Adipocyte (in vitro differentiated cells): ENCODE results near the gene TADA1.

Experiments
- DNase-seq: peaks from one replicate; pipeline ENCODE4 v3.0.0-alpha.2; 2015; ENCODE audit warnings: low read depth
- H3K27me3 ChIP-seq: replicated peaks from 2 replicates; pipeline ENCODE4 v1.7.0; 2013; ENCODE audit warnings: mild to moderate bottlenecking, low read length, moderate library complexity; ENCODE audit not compliant: control insufficient read depth, insufficient read depth
- H3K36me3 ChIP-seq: 2 replicates; pipeline ENCODE4 v1.7.0; 2013; ENCODE audit warnings: low read length, mild to moderate bottlenecking, moderate library complexity; ENCODE audit not compliant: control insufficient read depth, insufficient read depth, severe bottlenecking
- H3K4me1 ChIP-seq: 2 replicates; pipeline ENCODE4 v1.7.0; 2013; ENCODE audit warnings: mild to moderate bottlenecking, low read length, moderate library complexity; ENCODE audit not compliant: control insufficient read depth, insufficient read depth
- H3K4me3 ChIP-seq: 2 replicates; pipeline ENCODE4 v1.7.0; 2013; ENCODE audit warnings: mild to moderate bottlenecking, low read length, moderate library complexity
- H3K9ac ChIP-seq: 2 replicates; pipeline ENCODE4 v1.7.0; 2013; ENCODE audit warnings: mild to moderate bottlenecking, low read length, moderate library complexity
- H3K9me3 ChIP-seq: 2 replicates; pipeline ENCODE4 v1.7.0; 2013; ENCODE audit warnings: mild to moderate bottlenecking, low read length, moderate library complexity; ENCODE audit not compliant: control insufficient read depth

The TADA1 gene

DNA sequence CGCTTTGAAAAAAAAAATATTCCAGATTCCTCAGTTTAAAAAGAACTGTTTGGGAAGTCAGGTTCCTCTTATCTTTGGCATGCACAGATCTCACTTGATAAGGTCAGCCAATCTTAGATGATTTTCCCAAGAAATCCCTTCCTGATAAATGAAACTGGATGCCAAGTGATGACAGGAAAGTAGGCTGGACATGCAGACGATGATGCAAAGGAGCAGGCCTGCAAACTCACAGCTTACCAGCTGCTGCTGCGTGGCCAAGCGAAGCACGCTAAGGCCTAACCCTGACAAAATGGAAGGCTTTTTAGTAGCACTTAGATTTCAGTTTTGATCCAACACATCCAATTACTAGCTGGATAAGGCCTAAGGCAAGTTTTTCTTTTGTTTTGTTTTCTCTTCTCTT lies 10.1 kb downstream of the TADA1 start:
- no peak for DNase-seq
- H3K9ac ChIP-seq: peak overlapping the region; percentile 7
- H3K9me3 ChIP-seq: no peaks in the 10 kb centered on the region
- no peaks in the 10 kb centered on the region for H3K27me3 ChIP-seq
- no peaks in the 10 kb centered on the region for H3K4me1 ChIP-seq
- peaks cover 43% of the 10 kb centered on the region for H3K36me3 ChIP-seq
- H3K4me3 ChIP-seq: no peak overlapping the region

DNA sequence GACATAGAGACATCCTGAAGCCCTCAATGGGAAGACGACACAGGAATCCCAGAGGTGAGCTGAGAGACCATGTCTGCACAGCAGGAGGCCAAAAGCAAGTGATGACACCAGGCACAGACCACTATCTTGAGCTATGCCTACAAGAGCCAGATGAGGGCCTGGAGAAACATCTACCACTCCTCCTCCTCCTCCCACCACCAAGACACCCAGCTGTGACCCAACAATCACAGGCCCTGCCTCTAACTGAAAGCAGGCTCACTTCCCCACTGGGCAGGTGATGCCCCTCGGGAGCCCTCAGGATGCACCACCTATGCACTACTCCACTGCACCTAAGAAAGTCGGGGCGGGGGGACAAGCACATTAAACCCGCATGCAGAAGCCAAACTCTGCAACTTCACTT lies 16.5 kb downstream of the TADA1 start:
- Histone ChIP-seq H3K9ac (no peak overlapping the region), H3K4me3 (no peak overlapping the region), H3K4me1 (no peaks in the 10 kb centered on the region), H3K9me3 (no peaks in the 10 kb centered on the region), H3K27me3 (no peaks in the 10 kb centered on the region), H3K36me3 (peaks cover 68% of the 10 kb centered on the region)
- DNase-seq: no peak

DNA sequence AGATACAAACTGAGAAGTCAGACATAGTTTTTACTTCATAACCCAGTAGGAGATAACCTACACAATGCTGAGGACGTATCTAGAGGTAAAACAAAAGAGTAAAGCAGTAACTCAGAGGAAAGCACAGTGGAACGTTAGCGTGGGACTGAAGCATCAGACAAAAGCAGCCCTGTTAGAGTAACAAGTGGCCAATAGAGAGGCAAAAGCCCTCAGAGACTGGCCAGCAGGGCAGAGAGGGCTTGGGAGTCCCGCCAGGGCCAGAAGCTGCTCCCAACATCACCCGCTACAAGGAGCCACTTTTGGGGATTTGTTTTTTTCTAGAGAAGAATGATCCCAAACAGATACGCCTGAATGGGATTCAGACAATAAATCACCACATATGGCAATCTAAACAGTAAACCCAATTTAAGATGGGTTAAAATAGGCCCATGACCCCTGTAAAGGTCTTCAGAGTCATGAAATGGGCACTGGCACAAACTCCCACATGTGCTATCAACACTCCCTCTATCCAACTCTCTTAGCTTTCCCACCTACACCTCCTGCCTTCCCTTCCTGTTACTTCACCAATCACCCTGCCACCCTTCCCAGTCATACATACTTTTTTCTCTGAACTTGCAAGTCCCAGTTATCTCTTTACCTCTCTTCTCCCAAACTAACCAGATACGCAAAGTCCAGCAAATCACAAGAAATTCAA lies 17.2 kb downstream of the TADA1 start:
- H3K9me3 ChIP-seq: no peaks in the 10 kb centered on the region
- H3K9ac ChIP-seq: no peak overlapping the region
- no peaks in the 10 kb centered on the region for H3K4me1 ChIP-seq
- H3K36me3 ChIP-seq: peaks cover 70% of the 10 kb centered on the region
- DNase-seq: no peak
- no peaks in the 10 kb centered on the region for H3K27me3 ChIP-seq
- H3K4me3 ChIP-seq: no peak overlapping the region

DNA sequence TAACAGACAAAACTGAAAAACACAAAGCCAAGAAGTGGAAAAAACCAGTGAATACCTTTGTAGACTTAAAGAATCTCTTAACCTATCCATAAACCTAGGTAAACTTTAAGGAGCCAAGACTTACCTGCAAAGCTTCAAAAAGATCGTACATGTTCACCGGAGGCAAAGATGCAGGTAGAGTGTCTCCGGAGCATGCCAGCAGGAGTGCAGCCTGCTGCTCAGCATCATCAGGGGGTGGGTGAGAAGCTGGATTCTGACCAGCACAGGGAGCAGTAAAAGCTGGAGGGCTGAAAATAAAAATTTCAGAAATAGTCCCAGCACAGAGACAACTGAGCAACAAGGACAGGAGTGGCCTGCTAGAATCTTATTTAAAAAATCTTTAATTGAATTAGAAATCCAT lies 18.1 kb downstream of the TADA1 start:
- H3K36me3 ChIP-seq: peaks cover 70% of the 10 kb centered on the region
- H3K27me3 ChIP-seq: no peaks in the 10 kb centered on the region
- H3K9ac ChIP-seq: no peak overlapping the region
- H3K9me3 ChIP-seq: no peaks in the 10 kb centered on the region
- no peaks in the 10 kb centered on the region for H3K4me1 ChIP-seq
- no peak for DNase-seq
- no peak overlapping the region for H3K4me3 ChIP-seq

DNA sequence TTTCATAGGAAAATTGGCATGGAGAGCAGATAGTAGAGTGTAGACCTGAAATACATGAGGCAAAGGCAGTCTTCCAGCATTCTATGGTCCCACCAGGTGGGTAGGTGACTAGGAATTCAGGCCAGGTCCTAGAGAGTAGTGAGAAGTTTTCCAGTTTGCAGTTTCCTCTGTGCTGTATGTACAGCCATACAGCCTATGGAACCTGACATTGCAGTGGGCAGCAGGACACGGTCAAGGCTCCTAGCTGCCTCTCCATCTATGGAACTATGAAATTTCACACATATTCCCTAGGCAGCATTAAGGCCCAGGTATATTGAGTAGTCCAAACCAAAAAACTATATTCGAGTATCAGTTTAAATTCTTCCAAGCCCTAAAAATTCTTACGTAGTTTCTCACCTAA lies 20.5 kb downstream of the TADA1 start:
- DNase-seq: no peak
- Histone ChIP-seq H3K9me3 (no peaks in the 10 kb centered on the region), H3K27me3 (no peaks in the 10 kb centered on the region), H3K4me3 (no peak overlapping the region), H3K4me1 (no peaks in the 10 kb centered on the region), H3K36me3 (peaks cover 79% of the 10 kb centered on the region), H3K9ac (no peak overlapping the region)

DNA sequence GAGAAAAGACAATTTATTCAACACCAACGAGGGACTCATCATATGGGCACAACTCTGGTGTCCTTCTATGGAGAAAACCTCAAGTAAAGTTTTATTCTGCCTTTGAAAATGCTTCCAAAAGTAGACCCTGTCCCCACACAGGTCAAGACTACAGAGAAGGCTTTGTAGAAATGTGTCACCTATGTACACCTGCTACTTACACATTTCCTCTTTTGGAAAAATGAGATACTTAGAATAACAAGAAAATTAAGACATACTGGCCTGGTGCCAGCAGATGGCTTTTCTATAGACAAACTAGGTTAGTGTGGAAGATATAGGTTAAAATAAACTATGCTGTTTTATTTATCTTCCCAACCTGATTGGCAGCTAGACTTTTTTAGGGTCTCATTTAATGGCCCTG lies 23.1 kb downstream of the TADA1 start:
- H3K27me3 ChIP-seq: no peaks in the 10 kb centered on the region
- H3K36me3 ChIP-seq: peaks cover 94% of the 10 kb centered on the region
- H3K4me1 ChIP-seq: no peaks in the 10 kb centered on the region
- no peak overlapping the region for H3K4me3 ChIP-seq
- DNase-seq: no peak
- H3K9me3 ChIP-seq: no peaks in the 10 kb centered on the region
- no peak overlapping the region for H3K9ac ChIP-seq

DNA sequence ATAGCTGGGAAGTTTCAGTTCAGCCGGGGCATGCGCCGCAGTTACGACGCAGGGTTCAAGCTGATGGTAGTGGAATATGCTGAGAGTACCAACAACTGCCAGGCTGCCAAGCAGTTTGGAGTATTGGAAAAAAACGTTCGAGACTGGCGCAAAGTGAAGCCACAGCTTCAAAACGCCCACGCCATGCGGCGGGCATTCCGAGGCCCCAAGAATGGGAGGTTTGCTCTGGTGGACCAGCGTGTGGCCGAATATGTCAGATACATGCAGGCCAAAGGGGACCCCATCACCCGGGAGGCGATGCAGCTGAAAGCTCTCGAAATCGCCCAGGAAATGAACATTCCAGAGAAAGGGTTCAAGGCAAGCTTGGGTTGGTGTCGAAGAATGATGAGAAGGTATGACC lies 26.9 kb downstream of the TADA1 start:
- peaks cover 9% of the 10 kb centered on the region for H3K4me1 ChIP-seq
- peaks cover 89% of the 10 kb centered on the region for H3K36me3 ChIP-seq
- H3K9me3 ChIP-seq: no peaks in the 10 kb centered on the region
- no peak overlapping the region for H3K9ac ChIP-seq
- no peak overlapping the region for H3K4me3 ChIP-seq
- no peaks in the 10 kb centered on the region for H3K27me3 ChIP-seq
- DNase-seq: no peak

DNA sequence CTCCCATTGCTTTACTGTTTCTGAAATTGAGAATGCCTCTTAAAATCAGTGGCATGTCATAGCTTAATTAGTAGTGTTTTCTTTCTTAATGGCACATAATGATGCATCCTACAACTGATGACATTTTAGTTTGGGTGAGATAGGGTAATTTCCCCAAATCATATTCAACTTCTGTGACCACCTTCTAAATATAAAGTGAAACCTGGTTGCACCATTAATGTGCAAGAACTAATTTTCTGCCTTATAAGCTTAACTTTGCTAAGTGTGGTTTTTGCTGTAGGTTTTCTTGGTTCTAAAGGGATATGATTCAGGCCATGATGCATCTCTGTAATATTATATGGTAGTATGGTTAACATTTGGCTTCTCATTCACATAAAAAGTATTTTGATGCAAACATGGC lies 27.9 kb downstream of the TADA1 start:
- peaks cover 19% of the 10 kb centered on the region for H3K4me1 ChIP-seq
- H3K9me3 ChIP-seq: no peaks in the 10 kb centered on the region
- no peaks in the 10 kb centered on the region for H3K27me3 ChIP-seq
- H3K36me3 ChIP-seq: peaks cover 88% of the 10 kb centered on the region
- H3K9ac ChIP-seq: no peak overlapping the region
- H3K4me3 ChIP-seq: no peak overlapping the region
- DNase-seq: no peak

DNA sequence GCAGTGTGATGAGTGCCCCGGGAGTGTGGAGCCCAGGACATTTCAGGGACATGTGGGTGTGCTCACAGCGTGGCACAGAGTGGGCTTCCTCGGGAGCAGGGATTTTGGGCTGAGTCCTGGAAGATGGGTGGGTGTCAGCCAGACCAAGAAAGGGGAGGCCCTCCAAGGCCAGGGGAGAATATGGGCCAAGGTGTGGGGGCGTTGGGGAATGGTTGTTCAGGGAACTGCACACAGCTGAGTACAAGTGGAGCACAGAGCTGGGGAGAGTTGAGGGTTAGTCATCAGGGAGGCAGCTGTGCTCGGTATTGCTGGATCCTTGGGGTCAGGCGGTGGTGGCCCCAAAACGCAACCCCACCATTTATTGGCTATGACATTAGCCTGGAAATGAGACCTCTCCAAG lies 31.3 kb downstream of the TADA1 start:
- DNase-seq: no peak
- H3K4me3 ChIP-seq: no peak overlapping the region
- no peaks in the 10 kb centered on the region for H3K27me3 ChIP-seq
- peaks cover 72% of the 10 kb centered on the region for H3K36me3 ChIP-seq
- no peaks in the 10 kb centered on the region for H3K9me3 ChIP-seq
- peaks cover 48% of the 10 kb centered on the region for H3K4me1 ChIP-seq
- no peak overlapping the region for H3K9ac ChIP-seq

DNA sequence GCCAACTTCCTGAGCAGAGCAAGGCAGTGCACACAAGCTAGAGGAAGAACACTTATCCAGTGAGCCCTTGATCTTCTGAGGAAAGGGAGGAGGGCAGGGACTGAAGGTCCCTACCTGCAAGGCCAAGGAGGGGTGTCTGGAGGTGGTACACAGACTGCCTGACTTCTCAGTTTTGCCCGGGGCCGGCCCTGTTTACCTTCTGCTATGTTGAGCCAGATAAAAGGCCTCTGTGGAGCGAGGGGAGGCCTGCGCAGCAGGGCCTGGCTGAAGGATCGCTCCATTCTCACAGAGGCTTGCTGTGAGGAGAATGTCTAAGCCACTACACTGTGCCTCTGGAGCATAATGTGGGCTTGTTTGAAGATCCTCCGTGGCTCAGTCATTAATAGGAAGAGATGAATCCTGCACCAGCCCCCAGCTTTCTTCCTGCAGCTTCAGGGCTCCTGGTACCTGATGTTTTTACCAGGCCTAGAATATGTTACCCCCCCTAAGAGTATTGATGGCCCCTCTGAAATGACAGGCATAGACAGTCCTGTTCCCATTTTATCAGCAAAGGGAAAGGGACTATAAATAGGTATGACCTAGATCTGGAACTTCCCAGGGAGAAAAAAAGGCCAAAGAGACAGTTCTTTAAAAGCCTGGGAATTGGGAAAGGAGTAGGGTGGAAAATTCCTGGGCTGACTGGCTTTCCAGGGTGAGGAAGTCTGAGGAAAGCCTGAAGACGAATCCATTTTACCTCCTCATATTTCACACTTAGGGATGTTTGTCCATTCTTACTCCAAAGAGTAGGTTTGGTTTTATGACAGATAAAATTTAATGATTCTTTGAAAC lies 32.1 kb downstream of the TADA1 start:
- H3K4me3 ChIP-seq: peak overlapping the region; percentile 2
- peaks cover 64% of the 10 kb centered on the region for H3K36me3 ChIP-seq
- H3K9me3 ChIP-seq: no peaks in the 10 kb centered on the region
- H3K4me1 ChIP-seq: peaks cover 49% of the 10 kb centered on the region
- peak overlapping the region; percentile 30 for H3K9ac ChIP-seq
- H3K27me3 ChIP-seq: no peaks in the 10 kb centered on the region
- DNase-seq: no peak

DNA sequence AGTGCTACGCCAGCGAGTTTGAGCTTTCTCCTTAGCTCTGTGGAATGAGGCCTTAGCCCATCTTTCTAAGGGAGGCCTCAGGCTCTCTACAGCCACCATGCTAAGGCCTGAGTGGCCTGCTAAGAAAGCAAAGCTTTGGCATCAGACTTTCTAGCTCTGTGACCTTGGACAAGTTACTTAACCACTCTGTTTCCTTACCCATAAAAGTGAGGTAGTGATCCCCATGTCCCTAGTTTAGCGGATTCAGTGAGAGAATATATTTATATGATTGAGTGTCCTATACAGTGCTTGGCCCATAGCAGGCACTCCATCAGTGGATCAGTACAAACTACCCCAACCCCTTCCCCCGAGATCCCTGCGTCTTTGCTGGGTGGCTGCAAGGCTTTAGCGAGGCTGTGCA lies 32.7 kb downstream of the TADA1 start:
- Histone ChIP-seq H3K36me3 (peaks cover 57% of the 10 kb centered on the region), H3K4me1 (peaks cover 55% of the 10 kb centered on the region), H3K27me3 (no peaks in the 10 kb centered on the region), H3K9me3 (no peaks in the 10 kb centered on the region), H3K4me3 (peak overlapping the region; percentile 2), H3K9ac (peak overlapping the region; percentile 30)
- no peak for DNase-seq
